Muscle layer of colon (tissue), 2 donors: Measurements from ENCODE around the gene ZNF354C.

Experiments used
- H3K27ac ChIP-seq: one replicate; pipeline ENCODE4 v1.7.0; 2013; ENCODE audit warnings: low read depth, mild to moderate bottlenecking, low read length, moderate library complexity
- H3K27me3 ChIP-seq, 2 donors: one replicate each; pipeline ENCODE4 v1.7.0; 2013; ENCODE audit warnings: low read length in 2 of 2, mild to moderate bottlenecking in 2 of 2; ENCODE audit not compliant: insufficient read depth in 2 of 2, control insufficient read depth in 1 of 2
- H3K36me3 ChIP-seq: one replicate; pipeline ENCODE4 v1.7.0; 2013; ENCODE audit warnings: mild to moderate bottlenecking, low read length; ENCODE audit not compliant: insufficient read depth
- H3K4me1 ChIP-seq: one replicate; pipeline ENCODE4 v1.7.0; 2013; ENCODE audit warnings: mild to moderate bottlenecking, low read length; ENCODE audit not compliant: insufficient read depth
- H3K4me3 ChIP-seq, 2 donors: one replicate each; pipeline ENCODE4 v1.7.0; 2013; ENCODE audit warnings: low read length in 2 of 2, low read depth in 1 of 2, mild to moderate bottlenecking in 1 of 2, moderate library complexity in 1 of 2
- H3K9ac ChIP-seq: one replicate; pipeline ENCODE4 v1.7.0; 2013; ENCODE audit warnings: low read length
- H3K9me3 ChIP-seq: one replicate; pipeline ENCODE4 v1.7.0; 2013; ENCODE audit warnings: mild to moderate bottlenecking, low read length
- donor health status: abdominal sarcoma.
- donor health status: Adenocarcinoma of cecum.

Gene ZNF354C

DNA sequence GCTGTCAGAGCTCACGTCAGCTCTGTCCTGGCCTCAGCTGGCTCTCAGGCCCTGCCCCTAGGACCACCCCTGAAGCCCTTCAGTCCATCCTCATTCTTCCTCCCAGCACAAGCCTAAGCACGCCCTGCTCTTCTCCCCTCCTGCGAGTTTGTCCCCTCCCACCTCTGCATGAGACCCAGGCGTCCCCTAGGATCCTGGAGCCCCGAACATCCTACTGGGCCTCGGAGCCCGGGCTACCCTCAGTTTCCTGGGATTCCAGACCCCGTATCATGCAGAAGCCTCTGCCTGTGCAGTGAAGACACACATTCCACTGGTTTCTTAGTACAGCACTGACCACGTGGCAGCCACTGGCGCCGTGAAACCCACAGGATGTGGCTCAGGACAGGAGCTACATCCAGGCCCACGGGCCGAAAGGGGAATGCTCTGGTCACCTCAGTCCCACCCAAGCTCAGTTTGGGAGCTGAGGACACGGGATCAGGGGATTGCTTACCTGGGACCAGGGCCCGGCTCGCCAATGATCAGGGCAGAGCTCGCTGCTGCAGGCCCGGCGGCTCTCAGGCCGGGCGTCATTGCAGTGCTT lies 64.2 kb downstream of the ZNF354C start:
- Histone ChIP-seq H3K9me3 (no peaks in the 10 kb centered on the region), H3K27ac (no peak overlapping the region), H3K4me3 (no peak overlapping the region), H3K36me3 (no peaks in the 10 kb centered on the region), H3K9ac (no peak overlapping the region), H3K4me1 (no peaks in the 10 kb centered on the region), H3K27me3 (no peaks in the 10 kb centered on the region)

DNA sequence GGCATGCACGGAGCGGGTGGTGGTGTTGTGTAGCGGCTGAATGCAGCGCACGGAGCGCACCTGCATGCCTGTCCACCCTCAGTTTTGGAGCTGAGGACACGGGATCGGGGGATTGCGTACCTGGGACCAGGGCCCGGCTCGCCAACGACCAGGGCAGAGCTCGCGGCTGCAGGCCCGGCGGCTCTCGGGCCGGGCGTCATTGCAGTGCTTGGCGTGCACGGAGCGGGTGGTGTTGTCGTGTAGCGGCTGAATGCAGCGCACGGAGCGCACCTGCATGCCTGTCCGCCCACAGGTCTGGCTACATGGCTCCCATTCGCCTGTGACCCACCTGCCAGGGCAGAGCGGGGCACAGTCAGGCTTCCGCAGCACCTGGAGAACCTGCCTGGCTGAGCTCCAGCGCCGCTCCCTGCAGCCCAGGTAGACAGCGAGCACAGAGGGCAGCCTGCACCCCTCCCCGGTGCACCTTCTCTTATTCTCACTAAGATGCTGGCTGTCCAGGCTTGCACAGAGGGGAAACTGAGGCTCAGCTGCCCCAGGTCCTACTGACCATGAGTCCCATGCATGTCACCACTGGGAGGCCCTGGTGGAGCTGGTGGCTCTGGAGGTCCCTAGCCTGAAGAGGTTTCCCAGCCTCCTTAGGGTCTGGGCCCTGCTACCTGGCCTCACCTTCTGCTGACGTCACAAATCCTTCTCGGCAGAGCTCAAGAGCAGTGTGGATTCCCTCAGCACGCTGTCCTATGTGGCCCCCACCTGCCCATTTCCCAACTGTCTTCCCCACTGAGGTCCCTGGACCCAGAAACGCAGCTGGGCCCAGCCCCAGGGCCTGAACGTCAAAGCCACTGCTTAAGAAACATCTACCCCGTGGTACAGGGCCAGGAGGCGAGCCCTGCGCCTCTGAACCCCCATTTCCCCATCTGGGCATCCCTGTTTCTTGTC lies 64.9 kb downstream of the ZNF354C start:
- H3K9me3 ChIP-seq = no peaks in the 10 kb centered on the region
- H3K9ac ChIP-seq = no peak overlapping the region

DNA sequence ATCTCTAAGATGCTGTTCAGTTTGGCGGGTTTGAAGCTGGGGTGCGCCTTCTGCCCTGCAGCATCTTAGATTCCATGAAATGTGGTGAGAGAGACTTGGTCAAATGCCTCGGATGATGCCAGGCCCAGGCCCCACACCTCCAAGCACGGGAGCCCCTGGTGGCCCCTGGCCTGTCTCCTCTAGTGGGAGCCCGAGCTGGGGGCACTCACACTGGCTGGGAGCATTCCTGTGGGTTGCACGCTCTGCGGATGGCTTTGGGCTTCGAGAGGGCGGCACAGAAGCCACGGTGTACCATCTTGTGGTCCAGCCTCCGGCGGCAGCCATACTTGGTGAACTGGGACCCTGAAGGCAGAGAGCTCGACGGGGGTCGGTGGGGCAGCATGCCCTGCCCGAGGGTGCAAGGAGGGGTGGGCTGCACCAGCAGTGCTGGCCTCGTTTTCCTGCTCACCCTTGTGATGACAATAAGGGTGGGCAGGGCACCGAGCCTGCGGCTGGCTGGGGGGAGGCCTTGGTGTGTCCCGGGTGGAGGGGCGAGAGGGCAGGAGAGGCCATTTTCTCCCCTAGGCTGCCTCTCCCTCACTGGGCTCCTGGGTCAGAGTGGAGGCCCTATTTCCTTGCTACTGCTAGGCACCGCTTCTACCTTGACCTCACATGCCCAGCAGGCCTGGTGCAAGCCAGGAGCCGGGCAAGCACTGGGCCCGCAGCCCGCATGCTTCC lies 65.8 kb downstream of the ZNF354C start:
- Histone ChIP-seq H3K4me3 (no peak overlapping the region), H3K27ac (no peak overlapping the region), H3K9ac (no peak overlapping the region), H3K27me3 (no peaks in the 10 kb centered on the region), H3K9me3 (no peaks in the 10 kb centered on the region), H3K36me3 (no peaks in the 10 kb centered on the region), H3K4me1 (no peaks in the 10 kb centered on the region)

More for the DNA sequence above, 64.9 kb downstream of the ZNF354C start:
- no peaks in the 10 kb centered on the region for H3K27me3 ChIP-seq
- H3K4me3 ChIP-seq = no peak overlapping the region
- no peak overlapping the region for H3K27ac ChIP-seq
- no peaks in the 10 kb centered on the region for H3K36me3 ChIP-seq
- H3K4me1 ChIP-seq = no peaks in the 10 kb centered on the region

DNA sequence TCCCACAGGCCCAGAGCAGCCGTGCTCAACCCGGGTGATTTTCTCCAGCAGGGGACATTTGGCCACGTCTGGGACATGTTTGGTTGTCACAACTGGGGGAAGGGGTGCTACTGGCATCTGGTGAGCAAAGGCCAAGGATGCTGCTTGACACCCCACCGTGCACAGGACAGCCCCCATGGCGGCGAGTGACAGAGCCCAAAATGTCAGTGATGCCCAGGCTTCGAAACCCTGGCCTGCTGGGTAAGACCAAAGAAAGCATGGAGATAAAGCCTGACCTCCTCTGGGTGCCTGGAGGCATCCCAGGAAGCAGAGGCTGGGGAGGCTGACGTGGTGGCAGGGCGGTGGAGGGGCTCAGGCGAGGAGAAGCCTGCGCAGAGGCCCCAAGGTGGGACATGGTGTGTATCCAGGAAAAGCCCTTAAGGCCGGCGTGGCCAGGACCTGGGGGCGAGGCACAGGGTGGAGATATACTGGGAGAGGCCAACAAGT lies 66.4 kb downstream of the ZNF354C start:
- Histone ChIP-seq H3K4me1 (no peaks in the 10 kb centered on the region), H3K9ac (no peak overlapping the region), H3K27ac (no peak overlapping the region), H3K4me3 (no peak overlapping the region), H3K36me3 (no peaks in the 10 kb centered on the region), H3K9me3 (no peaks in the 10 kb centered on the region), H3K27me3 (no peaks in the 10 kb centered on the region)

DNA sequence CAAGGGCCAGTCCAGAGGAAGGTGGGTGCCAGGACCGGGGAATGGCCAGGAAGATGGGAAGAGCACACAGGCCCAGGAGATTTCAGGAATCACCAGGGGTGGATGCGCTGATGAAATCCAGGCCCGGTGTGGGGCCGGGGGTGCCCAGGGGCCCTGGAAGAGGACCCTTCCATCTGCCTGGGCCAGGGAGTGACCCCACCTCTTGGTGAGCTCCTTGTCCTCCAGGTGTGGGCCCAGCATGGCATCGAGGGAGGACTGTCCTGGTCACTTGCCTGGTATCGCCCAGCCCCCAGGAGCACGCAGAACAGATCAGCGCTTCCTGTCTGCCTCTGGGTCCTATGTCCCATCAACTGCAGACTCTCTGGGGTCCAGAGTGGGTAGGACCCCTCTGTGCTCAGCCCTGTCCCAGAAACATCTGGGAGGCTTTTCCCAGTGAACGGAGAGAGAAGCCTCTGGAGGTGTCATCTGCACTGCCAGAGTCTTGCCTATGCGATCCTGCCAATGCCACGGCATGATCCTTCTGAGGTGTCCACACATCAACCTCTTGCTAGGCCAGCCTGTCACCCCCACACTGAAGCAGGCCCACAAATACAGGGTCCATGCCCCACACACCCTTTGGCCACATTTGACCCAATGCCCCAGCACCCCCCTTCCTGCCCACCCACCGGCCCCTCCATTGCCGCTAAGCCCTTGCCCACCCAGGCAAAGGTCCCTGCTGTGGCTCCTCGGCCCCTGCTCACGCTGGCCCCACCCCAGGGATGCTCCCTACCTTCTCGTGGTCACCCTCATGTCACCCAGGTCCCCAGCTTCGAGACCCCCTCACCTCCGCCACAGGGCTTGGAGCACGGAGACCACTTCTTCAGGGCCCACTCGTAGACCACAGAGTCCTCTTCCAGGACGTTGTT lies 67.2 kb downstream of the ZNF354C start:
- Histone ChIP-seq H3K27ac (no peak overlapping the region), H3K4me1 (no peaks in the 10 kb centered on the region), H3K4me3 (no peak overlapping the region), H3K27me3 (no peaks in the 10 kb centered on the region), H3K36me3 (no peaks in the 10 kb centered on the region), H3K9ac (no peak overlapping the region), H3K9me3 (no peaks in the 10 kb centered on the region)

DNA sequence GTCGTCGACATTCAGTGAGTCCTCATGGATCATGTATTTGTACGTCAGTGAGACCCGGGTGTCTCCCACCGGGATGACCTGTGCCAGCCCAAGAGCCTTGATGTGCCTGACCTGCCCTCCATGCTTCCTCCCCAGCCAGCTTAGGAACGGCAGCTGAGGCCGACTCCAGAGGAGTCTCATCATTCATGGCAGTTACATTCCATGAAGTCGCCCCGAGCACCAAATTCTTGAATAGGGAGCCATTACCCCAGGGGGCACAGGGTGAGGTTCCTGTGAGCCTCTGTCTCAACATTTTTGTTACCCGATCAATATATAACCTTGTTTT lies 67.8 kb downstream of the ZNF354C start:
- Histone ChIP-seq H3K9ac (no peak overlapping the region), H3K4me3 (no peak overlapping the region), H3K4me1 (no peaks in the 10 kb centered on the region), H3K9me3 (no peaks in the 10 kb centered on the region), H3K27ac (no peak overlapping the region), H3K36me3 (no peaks in the 10 kb centered on the region), H3K27me3 (no peaks in the 10 kb centered on the region)

DNA sequence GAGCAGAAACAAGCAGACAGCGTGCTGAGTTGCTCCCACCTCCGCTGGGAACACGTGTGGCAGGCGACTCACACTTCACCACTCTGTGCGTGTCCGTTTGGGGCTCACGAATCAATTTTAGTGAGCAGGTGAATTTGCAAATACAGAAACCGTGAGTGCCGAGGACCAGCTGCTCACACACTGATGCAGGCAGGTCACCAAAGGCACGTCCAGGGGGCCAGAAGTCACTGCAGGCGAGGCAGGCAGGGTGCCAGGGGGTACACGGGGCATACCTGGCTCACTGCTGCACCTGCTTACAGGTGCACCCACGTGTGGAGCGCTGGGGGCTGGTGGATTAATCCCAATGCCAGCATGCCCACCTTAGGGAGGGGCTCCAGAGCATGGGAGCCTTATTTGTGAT lies 68.8 kb downstream of the ZNF354C start:
- Histone ChIP-seq H3K27me3 (no peaks in the 10 kb centered on the region), H3K36me3 (no peaks in the 10 kb centered on the region), H3K4me1 (no peaks in the 10 kb centered on the region), H3K4me3 (no peak overlapping the region), H3K27ac (no peak overlapping the region), H3K9ac (no peak overlapping the region), H3K9me3 (no peaks in the 10 kb centered on the region)

DNA sequence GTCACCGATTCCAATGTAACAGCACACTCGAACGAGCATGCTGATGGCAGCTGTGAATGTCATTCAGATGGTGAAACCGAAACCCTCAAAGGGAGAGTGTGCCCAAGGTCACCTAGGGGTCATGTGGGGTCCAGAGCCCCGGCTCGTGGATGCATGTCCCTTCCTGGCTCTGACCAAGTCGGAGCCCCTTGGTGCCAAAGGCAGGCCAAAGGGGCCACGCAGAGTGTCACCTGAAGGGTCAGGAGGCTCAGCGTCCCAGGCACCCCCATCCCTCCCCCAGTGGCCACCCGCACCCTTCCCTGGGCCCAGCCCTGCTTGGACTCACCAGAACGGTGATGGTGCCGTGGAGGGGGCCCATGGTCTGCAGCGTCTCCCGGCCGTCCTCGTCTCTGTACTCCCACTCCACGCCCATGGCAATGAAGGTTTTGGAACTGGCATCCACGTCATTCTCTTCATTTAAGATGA lies 69.5 kb downstream of the ZNF354C start:
- H3K4me1 ChIP-seq = no peaks in the 10 kb centered on the region
- no peak overlapping the region for H3K27ac ChIP-seq
- H3K9ac ChIP-seq = no peak overlapping the region
- H3K36me3 ChIP-seq = no peaks in the 10 kb centered on the region
- H3K9me3 ChIP-seq = no peaks in the 10 kb centered on the region
- no peak overlapping the region for H3K4me3 ChIP-seq
- H3K27me3 ChIP-seq = no peaks in the 10 kb centered on the region

DNA sequence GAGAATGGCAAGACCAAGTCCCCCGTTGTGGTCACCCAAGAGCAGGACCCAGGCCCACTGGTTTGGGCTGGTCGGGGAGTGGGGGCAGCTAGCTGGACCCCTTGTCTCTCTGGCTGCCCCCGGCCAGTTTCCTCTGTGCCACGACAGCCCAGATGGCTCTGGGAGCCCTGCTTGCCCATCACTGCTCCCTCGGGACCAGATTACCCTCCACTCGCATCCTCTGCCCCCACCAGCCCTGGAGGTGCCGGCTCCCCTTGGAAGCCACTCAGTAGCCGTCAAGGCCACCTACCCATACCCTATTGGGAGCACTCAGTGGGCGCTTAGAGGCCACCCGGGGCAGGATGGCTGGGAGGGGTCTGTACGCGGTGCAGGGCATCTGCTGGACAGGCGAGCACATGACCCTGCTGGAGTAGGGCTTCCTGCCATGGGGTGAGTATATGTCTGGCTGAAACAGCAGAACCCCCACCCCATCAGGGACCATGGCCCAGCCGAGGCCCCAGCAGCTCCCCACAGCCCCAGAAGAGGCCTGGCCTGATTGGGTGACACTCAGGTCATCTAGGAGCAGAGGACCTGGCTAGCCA lies 70.0 kb downstream of the ZNF354C start:
- Histone ChIP-seq H3K9me3 (no peaks in the 10 kb centered on the region), H3K27ac (no peak overlapping the region), H3K9ac (no peak overlapping the region), H3K27me3 (no peaks in the 10 kb centered on the region), H3K36me3 (no peaks in the 10 kb centered on the region), H3K4me1 (no peaks in the 10 kb centered on the region), H3K4me3 (no peak overlapping the region)

DNA sequence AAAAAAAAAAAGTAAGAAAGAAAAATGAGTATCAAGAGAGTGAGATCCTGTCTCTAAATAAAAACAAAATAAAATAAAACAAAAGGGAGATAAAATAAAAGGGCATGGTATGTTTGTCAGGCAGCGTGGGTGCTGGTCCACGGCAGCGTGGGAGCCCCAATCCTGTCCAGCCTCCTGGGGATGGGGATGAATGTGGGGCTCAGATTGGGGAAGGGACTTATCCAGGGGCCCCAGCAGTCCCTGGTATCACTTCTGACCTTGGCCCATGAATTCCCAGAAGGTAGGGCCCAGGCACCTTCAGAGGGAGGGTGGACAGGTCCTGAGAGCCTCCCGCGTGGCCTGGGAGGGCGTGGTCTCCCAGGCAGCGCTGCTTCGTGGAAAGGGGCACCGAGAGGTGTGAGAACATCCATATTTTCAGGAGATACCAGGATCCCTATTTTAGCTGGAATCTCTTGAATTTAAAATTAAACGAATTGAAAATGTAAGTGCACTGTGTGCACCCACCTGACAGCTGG lies 71.2 kb downstream of the ZNF354C start:
- no peaks in the 10 kb centered on the region for H3K36me3 ChIP-seq
- H3K9ac ChIP-seq = no peak overlapping the region
- H3K9me3 ChIP-seq = no peaks in the 10 kb centered on the region
- no peak overlapping the region for H3K27ac ChIP-seq
- no peaks in the 10 kb centered on the region for H3K4me1 ChIP-seq
- H3K4me3 ChIP-seq = no peak overlapping the region
- H3K27me3 ChIP-seq = no peaks in the 10 kb centered on the region
